ENCODE measurements around the gene VSTM4. TPM values are rescaled to one million over a fixed set of nuclear protein-coding genes. Genes with fewer than 3 reads are reported as not detected.

The VSTM4 gene
- total and polyA plus RNA-seq, 2 experiments from 2014 or later: 0.21 to 0.66 TPM

DNA sequence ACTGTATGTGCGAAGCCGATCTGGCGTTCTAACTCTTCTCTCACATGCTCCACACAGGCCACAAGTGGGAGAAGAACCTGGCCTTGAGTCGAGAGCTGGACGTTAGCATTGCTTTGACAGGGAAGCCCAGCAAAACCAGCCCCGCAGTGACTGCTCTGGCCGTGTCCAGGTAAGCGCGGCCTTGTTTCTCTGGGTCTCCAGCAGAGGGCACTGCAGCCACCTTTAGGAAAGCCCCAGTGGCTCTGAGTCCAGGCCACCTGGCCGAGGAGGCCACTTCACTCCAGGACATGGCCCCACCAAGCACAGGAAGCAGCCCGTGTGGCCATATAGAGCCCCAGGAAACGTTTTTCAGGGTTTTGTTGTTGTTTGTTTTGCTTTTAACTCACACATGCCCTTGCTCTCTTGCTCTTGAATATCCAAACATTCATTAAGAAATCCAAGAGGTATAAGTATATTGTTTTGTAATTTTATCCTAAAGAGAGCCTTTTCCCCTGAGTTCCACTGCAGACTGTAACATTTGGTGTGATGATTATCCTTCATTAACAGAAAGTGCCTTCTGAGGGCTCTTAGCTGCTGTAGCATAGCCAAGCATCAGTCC lies 133.9 kb downstream of the VSTM4 start (continued):
- TF ChIP-seq, protein P1, sequence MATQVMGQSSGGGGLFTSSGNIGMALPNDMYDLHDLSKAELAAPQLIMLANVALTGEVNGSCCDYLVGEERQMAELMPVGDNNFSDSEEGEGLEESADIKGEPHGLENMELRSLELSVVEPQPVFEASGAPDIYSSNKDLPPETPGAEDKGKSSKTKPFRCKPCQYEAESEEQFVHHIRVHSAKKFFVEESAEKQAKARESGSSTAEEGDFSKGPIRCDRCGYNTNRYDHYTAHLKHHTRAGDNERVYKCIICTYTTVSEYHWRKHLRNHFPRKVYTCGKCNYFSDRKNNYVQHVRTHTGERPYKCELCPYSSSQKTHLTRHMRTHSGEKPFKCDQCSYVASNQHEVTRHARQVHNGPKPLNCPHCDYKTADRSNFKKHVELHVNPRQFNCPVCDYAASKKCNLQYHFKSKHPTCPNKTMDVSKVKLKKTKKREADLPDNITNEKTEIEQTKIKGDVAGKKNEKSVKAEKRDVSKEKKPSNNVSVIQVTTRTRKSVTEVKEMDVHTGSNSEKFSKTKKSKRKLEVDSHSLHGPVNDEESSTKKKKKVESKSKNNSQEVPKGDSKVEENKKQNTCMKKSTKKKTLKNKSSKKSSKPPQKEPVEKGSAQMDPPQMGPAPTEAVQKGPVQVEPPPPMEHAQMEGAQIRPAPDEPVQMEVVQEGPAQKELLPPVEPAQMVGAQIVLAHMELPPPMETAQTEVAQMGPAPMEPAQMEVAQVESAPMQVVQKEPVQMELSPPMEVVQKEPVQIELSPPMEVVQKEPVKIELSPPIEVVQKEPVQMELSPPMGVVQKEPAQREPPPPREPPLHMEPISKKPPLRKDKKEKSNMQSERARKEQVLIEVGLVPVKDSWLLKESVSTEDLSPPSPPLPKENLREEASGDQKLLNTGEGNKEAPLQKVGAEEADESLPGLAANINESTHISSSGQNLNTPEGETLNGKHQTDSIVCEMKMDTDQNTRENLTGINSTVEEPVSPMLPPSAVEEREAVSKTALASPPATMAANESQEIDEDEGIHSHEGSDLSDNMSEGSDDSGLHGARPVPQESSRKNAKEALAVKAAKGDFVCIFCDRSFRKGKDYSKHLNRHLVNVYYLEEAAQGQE (IDR thresholded peaks at IDR 0.05; ENCODE audit: unreplicated experiment): no peak
- TF ChIP-seq CREB1 (CRISPR knock-in tag; IDR thresholded peaks at IDR 0.05; ENCODE audit: low read depth) (no peak), ZNF331 (CRISPR knock-in tag; IDR thresholded peaks at IDR 0.05; ENCODE audit: low read depth) (no peak), EZH2 (IDR thresholded peaks at IDR 0.05; ENCODE audit: low read depth, unreplicated experiment) (no peak), POLR2AphosphoS5 (IDR thresholded peaks at IDR 0.05; ENCODE audit: low read depth) (no peak), ZNF114 (CRISPR knock-in tag; IDR thresholded peaks at IDR 0.05) (no peak), EZH2phosphoT487 (IDR thresholded peaks at IDR 0.05; ENCODE audit: unreplicated experiment) (no peak)
- TF ChIP-seq, protein P2, sequence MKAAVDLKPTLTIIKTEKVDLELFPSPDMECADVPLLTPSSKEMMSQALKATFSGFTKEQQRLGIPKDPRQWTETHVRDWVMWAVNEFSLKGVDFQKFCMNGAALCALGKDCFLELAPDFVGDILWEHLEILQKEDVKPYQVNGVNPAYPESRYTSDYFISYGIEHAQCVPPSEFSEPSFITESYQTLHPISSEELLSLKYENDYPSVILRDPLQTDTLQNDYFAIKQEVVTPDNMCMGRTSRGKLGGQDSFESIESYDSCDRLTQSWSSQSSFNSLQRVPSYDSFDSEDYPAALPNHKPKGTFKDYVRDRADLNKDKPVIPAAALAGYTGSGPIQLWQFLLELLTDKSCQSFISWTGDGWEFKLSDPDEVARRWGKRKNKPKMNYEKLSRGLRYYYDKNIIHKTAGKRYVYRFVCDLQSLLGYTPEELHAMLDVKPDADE (IDR thresholded peaks at IDR 0.05): no peak
- TF ChIP-seq, protein P3, sequence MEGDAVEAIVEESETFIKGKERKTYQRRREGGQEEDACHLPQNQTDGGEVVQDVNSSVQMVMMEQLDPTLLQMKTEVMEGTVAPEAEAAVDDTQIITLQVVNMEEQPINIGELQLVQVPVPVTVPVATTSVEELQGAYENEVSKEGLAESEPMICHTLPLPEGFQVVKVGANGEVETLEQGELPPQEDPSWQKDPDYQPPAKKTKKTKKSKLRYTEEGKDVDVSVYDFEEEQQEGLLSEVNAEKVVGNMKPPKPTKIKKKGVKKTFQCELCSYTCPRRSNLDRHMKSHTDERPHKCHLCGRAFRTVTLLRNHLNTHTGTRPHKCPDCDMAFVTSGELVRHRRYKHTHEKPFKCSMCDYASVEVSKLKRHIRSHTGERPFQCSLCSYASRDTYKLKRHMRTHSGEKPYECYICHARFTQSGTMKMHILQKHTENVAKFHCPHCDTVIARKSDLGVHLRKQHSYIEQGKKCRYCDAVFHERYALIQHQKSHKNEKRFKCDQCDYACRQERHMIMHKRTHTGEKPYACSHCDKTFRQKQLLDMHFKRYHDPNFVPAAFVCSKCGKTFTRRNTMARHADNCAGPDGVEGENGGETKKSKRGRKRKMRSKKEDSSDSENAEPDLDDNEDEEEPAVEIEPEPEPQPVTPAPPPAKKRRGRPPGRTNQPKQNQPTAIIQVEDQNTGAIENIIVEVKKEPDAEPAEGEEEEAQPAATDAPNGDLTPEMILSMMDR (conservative IDR thresholded peaks at IDR 0.05; ENCODE audit: low read depth in 2 of 2): peak; percentile 78 to 91

DNA sequence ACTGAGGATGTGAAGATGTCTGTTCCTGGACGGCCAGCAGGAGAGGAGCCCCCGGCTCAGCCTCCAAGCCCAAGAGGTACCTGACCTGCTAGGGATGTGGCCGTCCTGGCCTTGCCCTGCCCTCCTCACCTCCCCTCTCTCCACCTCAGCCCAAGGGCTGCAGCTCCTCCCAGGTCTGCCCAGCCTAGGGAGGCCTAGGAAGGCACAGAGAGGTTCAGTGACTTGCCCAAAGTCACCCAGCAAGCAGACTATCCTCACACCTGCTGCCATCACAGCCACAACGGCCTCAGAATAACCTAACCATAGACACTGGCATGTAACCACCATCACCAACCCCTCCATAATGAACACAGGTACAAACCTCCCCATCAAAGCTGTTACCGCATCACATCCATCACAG lies 137.0 kb downstream of the VSTM4 start:
- H3K4me3 ChIP-seq: no peak overlapping the region
- H3K27ac ChIP-seq (ENCODE audit: low read depth): no peak overlapping the region
- H3K4me1 ChIP-seq (ENCODE audit: insufficient read depth): no peaks in the 10 kb centered on the region
- H3K36me3 Mint-ChIP-seq (ENCODE audit: low read depth): no peaks in the 10 kb centered on the region
- H3K27me3 Mint-ChIP-seq (ENCODE audit: insufficient read depth, low read depth, poor library complexity): peaks cover 20% of the 10 kb centered on the region
- no peak overlapping the region for H3K4me3 Mint-ChIP-seq
- H3K9me3 Mint-ChIP-seq: no peaks in the 10 kb centered on the region
- ATAC-seq: no peak
- no peaks in the 10 kb centered on the region for H3F3A ChIP-seq (replicated peaks; ENCODE audit: low read depth)
- H3K27ac Mint-ChIP-seq: no peak overlapping the region
- no peak for DNase-seq (ENCODE audit: low spot score)
- H3K4me2 ChIP-seq: no peak overlapping the region
- no peaks in the 10 kb centered on the region for H3K36me3 ChIP-seq (ENCODE audit: insufficient read depth)
- H3K79me2 ChIP-seq (replicated peaks; ENCODE audit: insufficient read depth): no peaks in the 10 kb centered on the region
- H4K20me1 ChIP-seq (replicated peaks; ENCODE audit: insufficient read depth): no peaks in the 10 kb centered on the region
- H3K9me2 ChIP-seq (ENCODE audit: insufficient read depth): 0 out of 2 replicates have a peak, but pooled peaks cover 3% of the 10 kb centered on the region
- no peaks in the 10 kb centered on the region for H3K27me3 ChIP-seq (ENCODE audit: insufficient read depth)
- H3K4me1 Mint-ChIP-seq: no peaks in the 10 kb centered on the region
- no peak overlapping the region for H2AFZ ChIP-seq
- TF ChIP-seq ZNF331 (CRISPR knock-in tag; IDR thresholded peaks at IDR 0.05; ENCODE audit: low read depth) (no peak), JUNB (IDR thresholded peaks at IDR 0.05; ENCODE audit: unreplicated experiment) (no peak), CREB1 (CRISPR knock-in tag; IDR thresholded peaks at IDR 0.05; ENCODE audit: low read depth) (no peak), ZNF114 (CRISPR knock-in tag; IDR thresholded peaks at IDR 0.05) (no peak), POLR2AphosphoS5 (IDR thresholded peaks at IDR 0.05; ENCODE audit: low read depth) (no peak)
- TF ChIP-seq, protein P4, sequence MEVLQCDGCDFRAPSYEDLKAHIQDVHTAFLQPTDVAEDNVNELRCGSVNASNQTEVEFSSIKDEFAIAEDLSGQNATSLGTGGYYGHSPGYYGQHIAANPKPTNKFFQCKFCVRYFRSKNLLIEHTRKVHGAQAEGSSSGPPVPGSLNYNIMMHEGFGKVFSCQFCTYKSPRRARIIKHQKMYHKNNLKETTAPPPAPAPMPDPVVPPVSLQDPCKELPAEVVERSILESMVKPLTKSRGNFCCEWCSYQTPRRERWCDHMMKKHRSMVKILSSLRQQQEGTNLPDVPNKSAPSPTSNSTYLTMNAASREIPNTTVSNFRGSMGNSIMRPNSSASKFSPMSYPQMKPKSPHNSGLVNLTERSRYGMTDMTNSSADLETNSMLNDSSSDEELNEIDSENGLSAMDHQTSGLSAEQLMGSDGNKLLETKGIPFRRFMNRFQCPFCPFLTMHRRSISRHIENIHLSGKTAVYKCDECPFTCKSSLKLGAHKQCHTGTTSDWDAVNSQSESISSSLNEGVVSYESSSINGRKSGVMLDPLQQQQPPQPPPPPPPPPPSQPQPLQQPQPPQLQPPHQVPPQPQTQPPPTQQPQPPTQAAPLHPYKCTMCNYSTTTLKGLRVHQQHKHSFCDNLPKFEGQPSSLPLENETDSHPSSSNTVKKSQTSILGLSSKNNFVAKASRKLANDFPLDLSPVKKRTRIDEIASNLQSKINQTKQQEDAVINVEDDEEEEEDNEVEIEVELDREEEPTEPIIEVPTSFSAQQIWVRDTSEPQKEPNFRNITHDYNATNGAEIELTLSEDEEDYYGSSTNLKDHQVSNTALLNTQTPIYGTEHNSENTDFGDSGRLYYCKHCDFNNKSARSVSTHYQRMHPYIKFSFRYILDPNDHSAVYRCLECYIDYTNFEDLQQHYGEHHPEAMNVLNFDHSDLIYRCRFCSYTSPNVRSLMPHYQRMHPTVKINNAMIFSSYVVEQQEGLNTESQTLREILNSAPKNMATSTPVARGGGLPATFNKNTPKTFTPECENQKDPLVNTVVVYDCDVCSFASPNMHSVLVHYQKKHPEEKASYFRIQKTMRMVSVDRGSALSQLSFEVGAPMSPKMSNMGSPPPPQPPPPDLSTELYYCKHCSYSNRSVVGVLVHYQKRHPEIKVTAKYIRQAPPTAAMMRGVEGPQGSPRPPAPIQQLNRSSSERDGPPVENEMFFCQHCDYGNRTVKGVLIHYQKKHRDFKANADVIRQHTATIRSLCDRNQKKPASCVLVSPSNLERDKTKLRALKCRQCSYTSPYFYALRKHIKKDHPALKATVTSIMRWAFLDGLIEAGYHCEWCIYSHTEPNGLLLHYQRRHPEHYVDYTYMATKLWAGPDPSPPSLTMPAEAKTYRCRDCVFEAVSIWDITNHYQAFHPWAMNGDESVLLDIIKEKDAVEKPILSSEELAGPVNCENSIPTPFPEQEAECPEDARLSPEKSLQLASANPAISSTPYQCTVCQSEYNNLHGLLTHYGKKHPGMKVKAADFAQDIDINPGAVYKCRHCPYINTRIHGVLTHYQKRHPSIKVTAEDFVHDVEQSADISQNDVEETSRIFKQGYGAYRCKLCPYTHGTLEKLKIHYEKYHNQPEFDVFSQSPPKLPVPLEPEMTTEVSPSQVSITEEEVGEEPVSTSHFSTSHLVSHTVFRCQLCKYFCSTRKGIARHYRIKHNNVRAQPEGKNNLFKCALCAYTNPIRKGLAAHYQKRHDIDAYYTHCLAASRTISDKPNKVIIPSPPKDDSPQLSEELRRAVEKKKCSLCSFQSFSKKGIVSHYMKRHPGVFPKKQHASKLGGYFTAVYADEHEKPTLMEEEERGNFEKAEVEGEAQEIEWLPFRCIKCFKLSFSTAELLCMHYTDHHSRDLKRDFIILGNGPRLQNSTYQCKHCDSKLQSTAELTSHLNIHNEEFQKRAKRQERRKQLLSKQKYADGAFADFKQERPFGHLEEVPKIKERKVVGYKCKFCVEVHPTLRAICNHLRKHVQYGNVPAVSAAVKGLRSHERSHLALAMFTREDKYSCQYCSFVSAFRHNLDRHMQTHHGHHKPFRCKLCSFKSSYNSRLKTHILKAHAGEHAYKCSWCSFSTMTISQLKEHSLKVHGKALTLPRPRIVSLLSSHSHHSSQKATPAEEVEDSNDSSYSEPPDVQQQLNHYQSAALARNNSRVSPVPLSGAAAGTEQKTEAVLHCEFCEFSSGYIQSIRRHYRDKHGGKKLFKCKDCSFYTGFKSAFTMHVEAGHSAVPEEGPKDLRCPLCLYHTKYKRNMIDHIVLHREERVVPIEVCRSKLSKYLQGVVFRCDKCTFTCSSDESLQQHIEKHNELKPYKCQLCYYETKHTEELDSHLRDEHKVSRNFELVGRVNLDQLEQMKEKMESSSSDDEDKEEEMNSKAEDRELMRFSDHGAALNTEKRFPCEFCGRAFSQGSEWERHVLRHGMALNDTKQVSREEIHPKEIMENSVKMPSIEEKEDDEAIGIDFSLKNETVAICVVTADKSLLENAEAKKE (CRISPR knock-in tag; IDR thresholded peaks at IDR 0.05): no peak

All from GM23338 (cell line).